GM18868 (cell line): Measurements from ENCODE around the gene REN.

Experiments
- ATAC-seq: cut with Tn5 transposase; IDR thresholded peaks from one replicate; pipeline ENCODE4 v1.9.1; 2021; ENCODE audit warnings: mild to moderate bottlenecking, moderate library complexity; ENCODE audit not compliant: unreplicated experiment

REN gene

DNA sequence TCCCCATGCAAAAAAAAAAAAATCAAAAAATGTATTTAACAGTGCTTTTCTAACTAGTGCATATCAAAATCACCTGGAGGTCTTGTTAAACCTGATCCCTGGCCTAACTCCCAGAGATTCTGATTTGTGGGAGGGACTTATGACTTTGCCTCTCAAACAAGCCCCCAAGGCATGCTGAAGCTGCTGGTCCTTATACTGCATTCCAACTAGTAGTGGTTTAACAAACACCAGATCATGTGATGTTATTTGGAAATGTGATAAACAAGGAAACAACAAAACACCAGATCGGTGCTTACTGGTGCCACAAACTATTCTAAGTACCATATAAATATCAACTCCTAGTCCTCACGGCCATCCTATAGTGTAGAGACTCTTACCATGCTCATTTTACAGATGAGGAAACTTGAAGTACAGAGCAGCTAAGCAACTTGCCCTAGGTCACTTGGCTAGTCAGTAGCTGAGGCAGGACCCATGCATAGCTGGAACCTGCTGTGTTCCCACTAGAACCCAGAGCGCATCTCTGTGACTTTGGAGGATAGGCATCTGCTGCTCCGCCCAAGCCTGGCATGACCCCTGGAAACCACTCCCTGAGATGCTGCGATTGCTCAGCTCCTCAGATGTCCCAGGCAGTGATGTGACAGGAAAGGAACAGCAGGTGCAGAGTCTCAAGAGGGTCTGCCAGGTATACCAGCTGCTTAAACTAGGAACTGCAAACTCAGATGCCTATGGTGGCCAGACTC, 55.1 kb downstream of the REN start:
- ATAC-seq, result no peak

DNA sequence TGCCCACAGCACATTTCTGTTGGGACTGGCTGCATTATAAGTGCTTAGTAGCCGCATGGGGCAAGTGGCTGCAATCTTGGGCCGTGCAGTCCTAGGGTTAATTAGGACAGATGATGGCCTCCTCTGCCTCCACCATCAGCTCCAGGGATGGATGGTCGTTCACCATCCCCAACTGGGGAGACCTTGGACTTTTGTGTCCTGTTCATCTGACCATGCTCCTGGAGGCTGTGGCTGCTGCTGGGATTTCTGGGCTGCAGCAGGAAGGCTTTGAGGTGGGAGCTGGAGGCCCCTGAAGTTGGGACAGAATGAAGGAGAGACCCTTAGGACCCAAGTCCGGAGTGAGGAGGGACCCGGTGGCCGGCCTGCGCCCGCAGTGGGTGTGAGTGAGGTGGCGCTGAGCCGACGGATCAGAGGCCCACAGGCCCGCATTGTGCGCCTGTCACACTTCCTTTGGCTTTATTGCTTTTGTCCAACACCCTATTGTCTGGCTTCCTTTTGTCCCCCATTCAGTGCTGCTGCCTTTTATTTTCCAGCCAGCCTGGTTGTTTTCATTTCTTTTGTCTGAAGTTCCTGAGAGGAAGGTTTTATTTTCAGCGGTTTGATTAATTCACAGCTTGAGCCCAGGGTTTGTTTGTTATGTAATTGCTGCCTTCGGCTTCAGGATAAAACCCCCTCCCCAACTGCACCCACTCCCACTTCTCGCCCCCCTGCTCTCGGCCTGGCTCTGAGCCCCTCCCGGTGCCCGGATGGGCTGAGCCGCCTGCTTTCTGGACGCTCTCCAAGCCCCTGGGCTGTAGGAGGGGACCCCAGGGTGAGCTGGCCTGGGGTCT, 57.6 kb downstream of the REN start:
- no peak for ATAC-seq

DNA sequence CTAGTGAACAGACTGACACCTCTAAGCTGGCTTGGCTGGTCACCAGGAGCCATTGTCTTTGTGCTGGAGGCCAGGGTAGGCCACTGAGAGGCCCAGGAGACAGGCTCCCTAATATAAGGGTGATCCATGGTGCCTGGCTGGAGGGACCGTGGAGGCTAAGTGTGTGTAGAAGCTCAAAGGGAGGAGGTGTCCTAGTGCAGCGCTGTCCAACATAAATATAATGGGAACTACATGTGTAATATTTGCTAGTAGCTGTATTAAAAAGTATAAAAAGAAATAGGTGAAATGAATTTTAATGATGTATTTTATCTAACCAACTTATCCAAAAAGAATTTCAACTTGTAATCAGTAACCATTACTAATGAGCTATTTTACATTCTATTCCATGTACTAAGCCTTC, 58.2 kb downstream of the REN start:
- no peak for ATAC-seq

DNA sequence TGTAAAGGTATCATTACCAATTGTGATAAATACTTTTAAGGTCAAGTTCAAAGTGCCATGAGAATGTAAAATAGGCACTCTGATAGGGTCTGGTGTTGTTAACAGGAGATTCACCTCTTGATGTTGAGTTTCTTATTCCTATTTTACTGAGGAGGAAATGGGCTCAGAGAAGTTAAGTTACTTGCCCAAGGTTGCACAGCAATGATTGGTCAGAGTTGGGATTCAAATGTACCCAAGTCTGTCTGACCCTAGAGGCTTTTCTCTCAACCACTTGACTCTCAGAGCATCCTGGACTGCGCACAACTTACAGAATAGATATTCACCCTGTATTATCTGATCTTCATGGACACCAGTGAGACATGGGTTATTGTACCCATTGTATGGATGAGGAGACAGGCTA, 59.3 kb downstream of the REN start:
- no peak for ATAC-seq

DNA sequence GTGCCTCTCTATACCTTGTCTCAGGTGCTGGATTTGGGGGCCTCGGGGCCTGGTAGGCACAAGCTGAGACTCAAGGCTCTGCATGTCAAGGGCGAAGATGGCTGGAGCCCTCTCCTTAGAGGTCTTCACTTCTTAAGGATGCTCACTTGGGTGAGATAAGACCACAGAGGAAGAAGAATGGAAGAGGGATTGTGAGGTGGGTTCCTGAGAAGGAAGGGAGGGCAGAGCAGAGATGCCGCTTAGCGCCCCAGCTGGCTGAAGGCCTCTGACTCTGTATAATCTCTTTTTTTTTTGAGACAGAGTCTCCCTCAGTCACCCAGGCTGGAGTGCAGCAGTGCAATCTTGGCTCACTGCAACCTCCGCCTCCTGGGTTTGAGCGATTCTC, 61.0 kb downstream of the REN start:
- no peak for ATAC-seq
